ENCODE measurements around the gene RNF169.

GRCh38 chr11:74746868-74747267, 1.8 kb upstream of the RNF169 start:
- TF ChIP-seq CTCF (IDR thresholded peaks at IDR 0.05; ENCODE audit: borderline replicate concordance, extremely low read depth, low read length, poor library complexity, severe bottlenecking) (no peak), EZH2 (IDR thresholded peaks at IDR 0.05; ENCODE audit: borderline replicate concordance, low read depth, low read length, severe bottlenecking) (no peak)

Data from DND-41 (cell line).